T-helper 2 cell (primary cell): ENCODE measurements around the gene GPR32.

Experiments used
- DNase-seq, 5 experiments: peaks; one replicate each; pipeline versions ENCODE4 v3.0.0 to v3.0.0-alpha.2; 2012 to 2022

Gene GPR32

GRCh38 chr19:50784710-50785109 is 14.4 kb downstream of the GPR32 start:
- DNase-seq = no peak

DNA sequence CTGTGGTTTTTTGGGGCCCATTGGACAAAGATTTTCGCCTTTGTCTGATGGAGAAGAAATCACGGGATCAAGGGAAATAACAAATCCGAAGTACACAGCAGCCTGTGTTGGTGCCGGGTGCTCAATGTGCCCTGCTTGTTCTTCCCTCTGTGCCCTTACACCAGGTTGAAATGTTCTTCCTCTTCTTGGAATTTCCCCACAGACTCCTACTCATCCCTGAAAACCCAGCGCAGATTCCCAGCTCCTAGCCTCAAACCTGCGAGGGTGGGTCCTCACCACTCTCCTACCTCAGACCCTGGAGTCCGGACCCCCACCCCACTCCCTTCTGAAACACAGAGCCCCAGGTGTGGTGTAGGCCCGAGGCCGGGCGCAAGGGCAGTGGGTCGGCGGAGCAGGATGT is 15.1 kb downstream of the GPR32 start:
- DNase-seq = no peak

- DNase-seq = no peak
Observed at GRCh38 chr19:50790396-50790795, 20.1 kb downstream of the GPR32 start, which contains the start of gene ACP4. Gene ACP4 (plus strand): TSS chr19:50790415. CDS start chr19:50790415, 0 bp downstream.

DNA sequence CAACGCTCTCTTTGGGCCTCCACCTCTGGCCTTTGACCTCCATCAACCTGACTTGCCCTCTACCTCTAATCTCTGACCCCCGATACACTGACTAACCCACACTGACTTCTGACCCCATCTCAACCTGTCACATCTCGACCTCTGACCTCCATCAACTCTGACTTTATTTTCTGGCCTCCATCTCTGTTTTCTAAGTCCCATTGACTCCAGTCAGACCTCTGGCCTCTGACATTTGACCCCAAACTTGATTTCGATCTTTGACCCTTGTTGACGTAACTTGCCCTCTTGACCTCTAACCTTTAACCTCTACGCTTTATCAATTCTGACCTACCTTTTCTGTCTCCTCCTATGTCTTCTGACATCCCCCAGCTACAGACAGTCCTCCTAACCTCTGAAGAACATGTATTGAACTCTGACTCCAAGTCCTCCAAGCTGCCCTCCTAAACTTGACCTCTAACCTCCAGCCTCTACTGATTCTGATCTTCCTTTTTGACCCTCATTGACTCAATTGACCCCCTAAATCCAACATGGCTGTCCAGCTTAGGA is 20.7 kb downstream of the GPR32 start:
- DNase-seq = no peak

- no peak for DNase-seq
Observed at GRCh38 chr19:50791594-50792271, 21.5 kb downstream of the GPR32 start.

DNA sequence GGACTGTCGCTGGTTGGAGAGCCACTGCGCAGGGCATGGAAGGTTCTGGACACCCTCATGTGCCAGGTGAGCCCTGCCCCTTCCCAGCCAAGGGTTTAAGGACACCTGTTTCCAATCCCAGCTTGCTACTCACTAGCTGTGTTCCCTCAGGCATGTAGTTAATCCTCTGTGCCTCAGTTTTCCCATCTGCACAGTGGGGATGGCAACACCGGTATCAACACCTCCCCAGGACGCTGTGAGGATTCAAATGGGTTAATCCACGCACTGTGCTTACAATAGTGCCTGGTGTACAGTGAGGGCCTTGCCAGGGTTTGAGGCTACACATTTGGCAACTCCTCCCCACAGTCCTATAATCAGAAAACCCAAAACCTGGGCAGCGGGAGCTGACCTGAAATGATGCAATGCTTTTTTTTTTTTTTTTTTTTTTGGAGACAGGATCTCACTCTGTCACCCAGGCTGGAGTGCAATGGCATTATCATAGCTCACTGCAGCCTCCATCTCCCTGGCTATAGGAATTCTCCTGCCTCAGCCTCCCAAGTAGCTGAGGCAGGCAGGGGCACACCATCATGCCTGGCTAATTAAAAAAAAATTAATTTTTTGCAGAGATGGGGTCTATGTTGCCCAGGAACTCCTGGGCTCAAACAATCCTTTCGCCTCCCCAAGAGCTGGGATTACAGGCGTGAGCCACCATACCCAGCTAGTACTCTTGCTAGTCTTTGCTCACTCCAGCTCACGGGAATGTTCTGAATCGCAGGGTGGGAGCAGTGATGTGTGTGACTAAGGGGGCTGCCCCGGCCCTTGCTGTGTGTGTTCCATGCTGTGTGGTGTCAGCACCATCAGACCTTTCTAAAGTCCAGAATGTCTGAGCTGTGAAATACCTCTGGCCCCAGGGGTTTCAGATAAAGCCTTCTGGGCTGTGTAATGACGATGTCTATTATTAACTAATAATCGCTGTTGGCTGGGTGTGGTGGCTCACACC is 22.3 kb downstream of the GPR32 start:
- no peak for DNase-seq

DNA sequence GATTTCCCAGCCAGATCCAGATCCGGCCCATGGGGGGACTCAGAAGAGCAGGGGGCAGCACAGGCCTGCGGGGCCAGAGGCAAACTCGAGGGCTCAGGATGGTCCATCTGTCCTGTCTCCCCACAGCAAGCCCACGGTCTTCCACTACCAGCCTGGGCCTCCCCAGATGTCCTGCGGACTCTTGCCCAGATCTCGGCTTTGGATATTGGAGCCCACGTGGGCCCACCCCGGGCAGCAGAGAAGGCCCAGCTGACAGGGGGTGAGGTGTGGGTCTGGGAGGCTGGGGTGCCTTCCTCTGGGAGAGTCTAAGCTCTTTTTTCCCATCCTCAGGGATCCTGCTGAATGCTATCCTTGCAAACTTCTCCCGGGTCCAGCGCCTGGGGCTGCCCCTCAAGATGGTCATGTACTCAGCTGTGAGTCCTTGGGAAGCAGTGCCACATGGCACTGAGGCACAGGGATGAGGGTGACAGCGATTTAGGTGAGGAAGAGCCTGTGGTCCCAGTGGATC is 23.3 kb downstream of the GPR32 start:
- no peak for DNase-seq

- DNase-seq = peak in 1 of 5 experiments; percentile 36
Observed at GRCh38 chr19:50794074-50794875, 24.0 kb downstream of the GPR32 start.

- DNase-seq = no peak
Observed at GRCh38 chr19:50794876-50795663, 24.8 kb downstream of the GPR32 start.

- DNase-seq = no peak
Observed at GRCh38 chr19:50795664-50796073, 25.4 kb downstream of the GPR32 start.

DNA sequence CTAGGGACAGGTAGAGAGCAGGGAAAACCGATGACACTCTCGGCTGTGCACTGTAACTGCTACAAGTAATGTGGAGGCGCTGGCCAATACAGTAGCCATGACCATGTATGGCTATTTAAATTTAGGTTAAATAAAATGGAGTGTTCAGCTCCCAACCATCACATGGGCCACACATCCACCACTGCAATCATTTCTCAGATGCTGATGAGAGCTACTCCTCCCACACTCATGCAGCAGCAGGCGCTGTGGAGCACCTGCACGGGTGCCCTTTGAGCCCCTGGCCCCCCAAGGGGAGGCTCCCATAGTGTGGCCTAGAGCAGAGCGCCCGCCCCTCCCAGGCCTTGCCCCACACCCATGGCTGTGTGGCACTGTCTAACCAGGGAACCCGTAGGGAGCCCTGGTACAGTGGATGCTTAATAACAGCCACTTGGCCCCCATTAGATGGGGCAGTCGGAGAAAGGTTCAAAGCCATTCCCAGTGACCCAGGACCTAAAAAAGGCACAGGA is 25.9 kb downstream of the GPR32 start:
- no peak for DNase-seq

DNA sequence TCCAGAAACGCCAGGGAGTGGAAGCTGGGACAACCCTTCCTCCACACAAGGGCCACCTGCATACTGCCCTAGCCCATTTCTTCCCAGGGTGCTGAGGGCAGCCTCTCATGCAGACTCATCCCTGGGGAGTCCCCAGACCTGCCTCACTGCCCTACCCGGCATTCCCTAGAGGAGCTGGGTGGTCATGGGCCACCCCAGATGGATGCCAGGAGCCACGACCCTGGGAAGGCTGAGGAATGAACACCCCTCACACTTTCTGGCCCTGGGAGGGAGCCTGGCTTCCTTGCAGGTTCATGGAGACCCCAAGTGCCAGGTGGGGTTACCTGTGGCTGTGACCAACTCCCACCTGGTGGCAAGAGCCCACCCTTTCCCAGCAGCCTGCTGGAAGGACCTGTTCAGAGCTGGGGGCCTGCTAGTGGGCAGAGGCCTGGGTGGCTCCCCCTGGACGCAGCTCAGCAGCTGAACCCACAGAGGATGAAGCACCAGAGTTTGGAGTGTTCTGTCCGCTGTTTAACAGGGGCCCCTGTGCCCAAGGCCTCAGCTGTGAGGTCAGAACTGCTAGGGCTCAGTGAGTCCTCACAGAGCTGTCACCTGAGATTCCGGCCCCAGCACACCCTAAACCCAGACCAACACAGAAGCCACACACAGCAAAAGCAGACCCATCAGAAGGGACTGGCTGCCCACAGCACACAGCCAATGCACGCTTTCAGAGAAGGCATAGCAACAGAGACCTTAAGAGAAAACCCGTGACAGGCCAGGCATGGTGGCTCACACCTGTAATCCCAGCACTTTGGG is 26.6 kb downstream of the GPR32 start:
- DNase-seq = no peak

DNA sequence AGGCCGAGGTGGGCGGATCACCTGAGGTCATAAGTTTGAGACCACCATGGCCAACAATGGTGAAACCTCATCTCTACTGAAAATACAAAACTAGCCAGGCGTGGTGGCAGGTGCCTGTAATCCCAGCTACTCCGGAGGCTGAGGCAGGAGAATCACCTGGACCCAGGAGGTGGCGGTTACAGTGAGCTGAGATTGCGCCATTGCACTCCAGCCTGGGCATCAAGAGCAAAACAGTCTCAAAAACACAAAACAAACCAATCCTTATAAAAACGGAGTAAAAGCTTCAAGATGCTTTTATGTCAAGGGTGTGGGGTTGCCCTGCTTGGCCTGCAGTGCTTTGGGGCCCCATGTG is 27.1 kb downstream of the GPR32 start:
- no peak for DNase-seq

- no peak for DNase-seq
Observed at GRCh38 chr19:50797781-50798658, 27.8 kb downstream of the GPR32 start.

GRCh38 chr19:50798659-50799546 is 28.6 kb downstream of the GPR32 start:
- no peak for DNase-seq

DNA sequence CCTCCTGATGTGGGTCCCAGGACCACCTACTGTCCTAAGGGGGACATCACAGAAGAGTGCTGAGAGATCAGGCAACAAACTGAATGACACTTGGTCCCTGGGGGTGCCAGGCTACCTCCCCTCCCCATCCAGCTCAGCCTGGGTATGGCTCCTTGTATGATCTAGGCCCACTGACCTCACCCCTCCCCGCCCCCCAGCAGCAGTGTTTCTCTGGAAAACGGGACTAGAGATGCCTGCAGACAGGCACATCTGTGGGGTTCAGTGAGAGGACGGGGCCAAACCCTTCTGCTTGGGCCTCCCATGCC is 29.2 kb downstream of the GPR32 start:
- no peak for DNase-seq

DNA sequence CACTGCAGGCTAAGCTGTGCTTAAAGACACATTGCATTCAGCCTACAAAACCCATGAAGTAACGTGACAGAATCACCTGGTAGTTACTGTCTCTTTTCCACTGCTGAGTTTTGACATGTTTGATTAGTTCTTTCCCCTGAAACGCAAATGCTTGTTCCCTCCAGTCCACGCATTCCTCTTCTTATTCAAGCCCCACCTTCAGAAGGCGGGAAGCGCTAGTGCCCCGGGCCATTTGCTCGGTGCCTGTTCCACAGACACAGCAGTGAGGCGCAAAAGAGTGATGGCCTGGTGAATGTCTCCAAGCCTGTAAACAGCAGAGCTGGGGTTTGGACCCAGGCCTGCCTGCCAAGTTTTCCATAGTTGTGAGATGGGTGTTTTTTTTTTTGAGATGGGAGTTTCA is 30.8 kb downstream of the GPR32 start:
- DNase-seq = no peak

GRCh38 chr19:50803633-50804419 is 33.6 kb downstream of the GPR32 start:
- peak in 3 of 5 experiments; percentile 27 to 53 (median 30) for DNase-seq
